Lung (tissue), 12 donors: ENCODE measurements around the gene SMC4. TPM values are rescaled to one million over a fixed set of nuclear protein-coding genes. Genes with fewer than 3 reads are reported as not detected.

Experiments
- ATAC-seq: fragments of 200-7000 bp; cut with Tn5 transposase; one replicate; pipeline ENCODE4 v1.9.1; 2020; ENCODE audit warnings: moderate number of reproducible peaks; ENCODE audit not compliant: insufficient read depth, low FRiP score
- DNase-seq, 3 donors: peaks; one replicate each; pipeline ENCODE4 v3.0.0-alpha.2; 2013 to 2017
- H3K27ac ChIP-seq, 2 donors: one replicate each; pipeline ENCODE4 v1.5.1; 2013; ENCODE audit warnings: mild to moderate bottlenecking in 2 of 2, moderate library complexity in 2 of 2, control low read depth in 1 of 2, inconsistent platforms in 1 of 2, low read depth in 1 of 2, low read length in 1 of 2
- H3K27me3 ChIP-seq, 3 donors: one replicate each; pipeline ENCODE4 v1.5.1; 2013; ENCODE audit warnings: low read length in 2 of 3; ENCODE audit not compliant: control insufficient read depth in 3 of 3, insufficient read depth in 3 of 3
- H3K36me3 ChIP-seq, 4 donors: one replicate each; pipeline ENCODE4 v1.5.1; 2013; ENCODE audit warnings: low read length in 4 of 4, mild to moderate bottlenecking in 1 of 4, moderate library complexity in 1 of 4; ENCODE audit not compliant: control insufficient read depth in 4 of 4, insufficient read depth in 4 of 4
- H3K4me1 ChIP-seq, 5 donors: one replicate each; pipeline ENCODE4 v1.5.1; 2013; ENCODE audit warnings: low read length in 5 of 5, mild to moderate bottlenecking in 2 of 5, moderate library complexity in 1 of 5; ENCODE audit not compliant: control insufficient read depth in 5 of 5, insufficient read depth in 5 of 5
- H3K4me3 ChIP-seq: one replicate; pipeline ENCODE4 v1.5.1; 2013; ENCODE audit warnings: mild to moderate bottlenecking, control low read depth, moderate library complexity
- H3K9ac ChIP-seq, 2 donors: one replicate each; pipeline ENCODE4 v1.5.1; 2013; ENCODE audit warnings: low read length in 2 of 2, control low read depth in 1 of 2; ENCODE audit not compliant: insufficient read depth in 1 of 2
- H3K9me3 ChIP-seq, 4 donors: one replicate each; pipeline ENCODE4 v1.5.1; 2013; ENCODE audit warnings: low read length in 3 of 4, mild to moderate bottlenecking in 1 of 4, moderate library complexity in 1 of 4; ENCODE audit not compliant: control insufficient read depth in 4 of 4, insufficient read depth in 3 of 4
- CTCF ChIP-seq: IDR thresholded peaks from 2 replicates; pipeline ENCODE4 v1.5.1; 2012; ENCODE audit warnings: mild to moderate bottlenecking; ENCODE audit errors: control extremely low read depth, extremely low read depth
- WGBS, 2 donors: extraction: QIAGEN DNeasy Blood & Tissue Kit; methylation state at CpG; one replicate each; pipeline ENCODE4 v1.1.7; 2013; 5-methylcytosine and 5-hydroxymethylcytosine counted together
- polyA plus RNA-seq, 2 donors: library from polyadenylated mRNA; stranded (reverse); fragments of 200-250 nt; gene quantifications; one replicate each; pipeline ENCODE4 v1.2.1, GENCODE V29; 2013
- total RNA-seq, 2 donors: library from RNA; depleted of rRNA in 1 of 2; stranded (reverse); fragments of >200 nt in 1 of 2; gene quantifications; one replicate each; pipeline ENCODE4 v1.2.1, GENCODE V29; 2014 to 2021
- donor health status: control.
- donor health status: control.
- donor health status: Bipolar disorder and iron deficiency.
- donor health status: healthy.
- donor health status: DM: yes; HTN: yes; CAD: no.

The SMC4 gene
- total and polyA plus RNA-seq, 4 donors, result 13.0 to 258 (median 56.3) TPM

GRCh38 chr3:160435747-160436146 is 36.3 kb downstream of the SMC4 start:
- TF ChIP-seq CTCF, result no peak
- Histone ChIP-seq H3K36me3 (peaks cover 3 to 50% (median 11%) of the 10 kb centered on the region in 4 donors), H3K27me3 (no peaks in the 10 kb centered on the region), H3K4me3 (no peak overlapping the region), H3K9me3 (no peaks in the 10 kb centered on the region), H3K4me1 (no peaks in the 10 kb centered on the region), H3K9ac (no peak overlapping the region), H3K27ac (no peak overlapping the region)
- DNase-seq, result no peak
- 90 to 95% methylated on average over 1 of the region's 1 CpG for WGBS, 2 donors
- ATAC-seq, result no peak

DNA sequence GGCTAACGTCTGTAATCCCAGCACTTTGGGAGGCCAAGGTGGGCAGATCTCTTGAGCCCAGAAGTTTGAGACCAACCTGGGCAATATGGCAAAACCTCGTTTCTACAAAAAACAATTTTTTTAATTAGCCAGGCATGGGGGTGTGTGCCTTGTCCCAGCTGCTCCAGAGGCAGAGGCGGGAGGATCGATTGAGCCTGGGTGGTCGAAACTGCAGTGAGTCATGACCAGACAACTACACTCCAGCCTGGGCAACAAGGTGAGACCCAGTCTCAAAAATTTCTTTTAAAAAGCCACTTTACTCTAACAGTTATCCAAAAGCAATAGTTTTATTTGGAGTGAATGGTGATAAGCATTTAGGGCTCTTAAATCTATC is 37.6 kb downstream of the SMC4 start:
- Histone ChIP-seq H3K36me3 (peaks cover 0 to 38% (median 9%) of the 10 kb centered on the region in 4 donors), H3K27ac (no peak overlapping the region), H3K27me3 (no peaks in the 10 kb centered on the region), H3K4me3 (no peak overlapping the region), H3K4me1 (no peaks in the 10 kb centered on the region), H3K9ac (no peak overlapping the region), H3K9me3 (no peaks in the 10 kb centered on the region)
- 74 to 82% methylated on average over 5 of the region's 5 CpGs for WGBS, 2 donors
- DNase-seq (no peak), ATAC-seq (no peak)
- TF ChIP-seq CTCF, result no peak

GRCh38 chr3:160440687-160441086 is 41.2 kb downstream of the SMC4 start:
- TF ChIP-seq CTCF, result no peak
- 95 to 98% methylated on average over 7 of the region's 7 CpGs for WGBS, 2 donors
- Histone ChIP-seq H3K4me3 (no peak overlapping the region), H3K27me3 (no peaks in the 10 kb centered on the region), H3K4me1 (no peaks in the 10 kb centered on the region), H3K36me3 (peaks cover 0 to 20% (median 1%) of the 10 kb centered on the region in 4 donors), H3K27ac (no peak overlapping the region), H3K9me3 (no peaks in the 10 kb centered on the region), H3K9ac (no peak overlapping the region)
- ATAC-seq, result no peak
- no peak for DNase-seq

GRCh38 chr3:160444411-160444810 is 45.0 kb downstream of the SMC4 start:
- no peak for TF ChIP-seq CTCF
- no peak for ATAC-seq
- peaks cover 0 to 5% (median 0%) of the 10 kb centered on the region in 4 donors for H3K9me3 ChIP-seq

More at GRCh38 chr3:160444411-160444810, 45.0 kb downstream of the SMC4 start:
- Histone ChIP-seq H3K4me1 (peaks cover 0 to 12% (median 5%) of the 10 kb centered on the region in 5 donors), H3K27ac (no peak overlapping the region), H3K27me3 (no peaks in the 10 kb centered on the region), H3K9ac (no peak overlapping the region), H3K4me3 (no peak overlapping the region), H3K36me3 (peaks cover 0 to 4% (median 0%) of the 10 kb centered on the region in 4 donors)
- WGBS, 2 donors, result 93 to 100% methylated on average over 1 of the region's 1 CpG
- DNase-seq, result no peak
